Fibroblast of peridontal ligament (primary cell): ENCODE results near the gene PTCD3.

Experiments
- DNase-seq: peaks from one replicate; pipeline ENCODE4 v3.0.0-alpha.2; 2010; ENCODE audit errors: extremely low read depth

The PTCD3 gene

GRCh38 chr2:86143926-86144685 is 38.1 kb downstream of the PTCD3 start:
- no peak for DNase-seq

GRCh38 chr2:86147793-86148192 is 41.8 kb downstream of the PTCD3 start:
- DNase-seq = no peak

DNA sequence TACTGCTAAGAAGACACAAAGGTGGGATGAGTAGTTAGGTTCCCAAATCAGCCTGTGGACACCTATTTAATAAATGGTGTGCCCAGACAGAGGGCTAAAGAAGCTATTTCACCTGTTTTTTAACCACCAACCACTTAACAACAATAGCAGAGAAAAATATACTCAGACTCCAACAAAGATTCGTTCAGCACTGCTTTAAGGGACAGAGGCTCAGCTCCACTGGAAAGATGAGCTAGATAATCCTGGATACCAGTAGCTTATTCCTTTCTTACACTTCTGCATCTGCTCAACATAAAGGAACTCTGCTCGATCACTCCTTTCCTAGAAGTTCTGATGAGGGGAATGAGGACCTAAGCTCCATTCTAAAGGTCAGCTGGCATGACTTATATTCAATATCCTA is 44.5 kb downstream of the PTCD3 start:
- DNase-seq = no peak

DNA sequence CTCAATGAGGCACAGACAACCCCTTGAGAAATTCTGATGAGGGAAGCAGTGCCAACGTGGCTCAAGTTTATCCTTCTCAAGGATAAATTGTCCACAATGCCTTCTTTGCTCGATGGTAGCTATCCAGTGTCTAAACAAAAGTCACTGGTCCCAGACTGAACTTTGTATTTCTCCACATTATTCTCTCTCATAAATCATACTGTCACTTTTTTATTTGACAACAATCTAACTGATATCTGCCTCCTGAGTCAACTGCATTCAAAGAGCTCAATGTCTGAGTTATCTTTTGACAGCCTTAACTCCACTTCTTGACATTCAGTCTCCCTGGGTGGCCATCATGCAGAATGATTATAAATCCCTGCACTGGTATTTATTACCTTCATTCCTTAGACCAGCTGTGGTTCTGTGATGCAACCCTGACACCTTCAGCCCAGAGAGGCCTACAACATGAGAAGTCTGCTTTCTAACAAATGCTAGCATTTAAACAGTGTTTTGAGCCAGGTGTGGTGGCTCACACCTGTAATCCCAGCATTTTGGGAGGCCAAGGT is 51.0 kb downstream of the PTCD3 start:
- no peak for DNase-seq

GRCh38 chr2:86158286-86158685 is 52.3 kb downstream of the PTCD3 start:
- peak; percentile 60 for DNase-seq

DNA sequence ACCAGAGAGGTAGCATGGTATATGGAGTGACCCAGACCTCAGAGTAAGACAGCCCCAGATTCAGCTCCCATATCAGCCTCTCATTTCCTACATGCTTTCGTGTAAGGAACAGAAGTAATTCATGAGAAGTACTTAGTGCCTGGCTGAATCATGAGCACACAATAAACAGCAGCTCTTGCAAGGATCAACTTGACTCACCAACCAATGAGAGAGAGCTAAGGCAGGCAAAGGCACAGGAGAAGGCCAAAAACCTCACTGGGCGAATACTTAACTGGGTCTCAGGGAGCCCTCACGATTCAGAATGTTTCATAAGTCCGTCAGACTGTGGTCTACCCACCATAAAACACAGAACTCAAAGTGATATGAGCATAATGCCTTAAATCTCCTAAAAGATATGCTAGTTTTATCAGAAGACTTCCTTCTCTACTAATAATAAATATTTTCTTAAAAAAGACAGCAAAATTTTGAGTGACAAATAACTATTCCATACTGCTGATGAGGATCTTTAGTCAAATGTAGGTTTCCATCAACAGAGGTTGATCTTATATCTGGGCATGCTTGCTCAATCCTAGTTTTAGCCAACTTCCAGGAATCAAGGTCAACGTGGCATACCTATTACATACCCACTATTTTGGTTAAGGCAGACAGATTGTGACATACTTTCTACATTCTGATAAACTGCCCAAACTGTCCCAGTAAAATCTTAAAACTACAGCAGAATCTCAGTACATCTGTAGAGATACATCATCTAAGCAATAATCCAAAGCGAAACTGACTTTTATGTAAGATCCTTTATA is 54.3 kb downstream of the PTCD3 start:
- DNase-seq = peak; percentile 30

DNA sequence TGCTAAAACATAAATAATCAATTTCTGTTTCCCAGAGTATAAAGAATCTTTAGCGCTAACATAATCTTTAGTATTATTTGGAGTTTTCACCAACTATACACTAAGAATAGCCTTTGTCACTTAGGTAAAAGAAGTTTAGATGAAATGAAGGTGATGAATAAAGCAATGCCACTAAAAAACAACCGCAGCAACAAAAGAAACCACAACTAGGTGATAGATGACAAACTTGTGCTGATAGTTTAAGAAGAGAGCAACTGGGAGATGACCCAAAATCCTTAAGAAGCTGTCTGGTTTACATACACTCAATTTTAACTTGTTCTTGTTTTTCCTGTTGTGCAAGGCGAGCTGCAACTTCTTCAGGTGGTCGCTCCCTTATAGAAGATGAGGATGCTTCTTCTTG is 64.4 kb downstream of the PTCD3 start:
- DNase-seq = no peak

DNA sequence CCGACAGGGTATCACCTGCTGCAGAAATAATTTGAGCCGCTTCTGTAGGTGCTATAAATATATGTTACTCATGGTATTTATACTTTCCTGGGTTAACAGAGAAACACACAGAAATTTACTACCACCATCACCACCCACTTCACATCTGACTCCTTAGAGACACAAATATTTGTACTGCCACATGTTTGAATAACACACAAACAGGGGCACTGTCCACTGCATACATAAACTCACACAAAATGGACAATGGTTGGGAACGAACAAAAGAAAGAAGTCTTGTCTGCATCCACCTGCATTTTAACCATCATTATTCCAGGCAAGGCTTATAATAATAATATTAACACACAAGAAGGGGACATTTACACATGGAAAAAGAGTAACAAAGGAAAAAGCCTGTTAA is 65.3 kb downstream of the PTCD3 start:
- no peak for DNase-seq

DNA sequence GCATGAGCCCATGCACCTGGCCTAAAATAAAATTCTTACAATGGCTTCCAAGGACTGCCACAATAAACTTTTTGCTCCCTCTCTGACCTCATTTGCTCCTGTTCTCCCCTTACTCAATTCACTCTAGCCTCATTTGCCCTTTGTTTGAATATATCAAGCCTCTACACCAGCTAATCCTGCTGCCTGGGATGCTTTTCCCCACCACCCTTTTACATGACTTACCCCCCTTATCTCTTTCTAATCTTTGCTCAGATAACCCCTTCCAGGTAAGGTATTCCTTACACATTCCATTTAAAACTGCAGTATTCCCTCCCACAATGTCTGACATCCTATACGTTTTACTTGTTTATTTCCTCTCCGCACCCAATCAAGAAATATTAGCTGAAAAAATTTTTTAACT is 66.6 kb downstream of the PTCD3 start:
- no peak for DNase-seq

DNA sequence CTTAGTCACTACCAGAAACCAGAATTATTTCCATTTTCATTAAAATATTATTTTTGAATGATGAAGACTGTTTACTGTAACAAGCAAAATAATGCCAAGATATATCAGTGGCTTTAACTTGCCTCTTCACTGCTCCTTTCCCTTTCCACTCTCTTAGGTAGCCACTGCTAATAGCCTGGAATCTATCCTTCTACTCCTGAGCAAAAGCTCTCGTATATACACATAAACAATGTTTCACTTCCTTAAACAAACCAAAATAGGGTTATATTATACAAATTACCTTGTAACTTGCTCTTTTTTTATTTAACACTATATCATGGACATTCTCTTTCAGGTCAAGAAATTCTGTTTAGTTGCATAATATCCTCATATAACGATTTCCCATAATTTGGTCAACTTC is 68.4 kb downstream of the PTCD3 start:
- DNase-seq = no peak

- no peak for DNase-seq
Measured at GRCh38 chr2:86175828-86176227, 69.8 kb downstream of the PTCD3 start.

GRCh38 chr2:86176597-86176996 is 70.6 kb downstream of the PTCD3 start:
- DNase-seq = no peak

DNA sequence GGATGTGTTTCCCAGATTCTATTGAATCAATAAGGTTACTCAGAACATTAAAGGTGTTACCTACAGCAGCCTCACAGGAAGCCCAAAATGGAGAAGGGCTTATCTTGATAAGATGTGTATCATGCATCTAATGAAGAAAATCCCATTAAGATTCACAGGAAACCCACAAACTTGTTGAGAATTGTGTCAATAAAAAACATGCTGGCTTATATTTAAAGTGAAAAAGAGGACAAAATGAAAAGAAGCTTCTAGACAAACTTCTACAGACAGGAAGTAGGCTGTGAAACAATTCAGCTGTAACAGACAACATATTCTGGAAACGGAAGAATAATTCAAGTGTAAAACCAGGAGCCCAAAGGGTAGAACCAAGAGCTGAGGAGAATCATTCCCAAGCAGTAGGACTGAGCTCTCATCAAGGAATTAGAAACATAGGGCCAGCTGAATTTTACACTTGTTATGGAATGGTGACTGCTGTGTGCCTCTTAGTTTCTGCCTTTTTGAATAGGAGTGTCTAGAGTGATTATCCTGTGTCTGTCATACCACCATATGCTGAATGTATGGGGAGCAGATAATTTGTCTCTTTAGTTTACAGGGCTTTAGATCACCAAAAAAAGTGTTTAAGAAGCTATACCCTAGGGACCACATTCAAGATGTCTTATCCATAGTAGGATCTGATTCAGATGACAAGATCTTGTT is 79.6 kb downstream of the PTCD3 start:
- no peak for DNase-seq

DNA sequence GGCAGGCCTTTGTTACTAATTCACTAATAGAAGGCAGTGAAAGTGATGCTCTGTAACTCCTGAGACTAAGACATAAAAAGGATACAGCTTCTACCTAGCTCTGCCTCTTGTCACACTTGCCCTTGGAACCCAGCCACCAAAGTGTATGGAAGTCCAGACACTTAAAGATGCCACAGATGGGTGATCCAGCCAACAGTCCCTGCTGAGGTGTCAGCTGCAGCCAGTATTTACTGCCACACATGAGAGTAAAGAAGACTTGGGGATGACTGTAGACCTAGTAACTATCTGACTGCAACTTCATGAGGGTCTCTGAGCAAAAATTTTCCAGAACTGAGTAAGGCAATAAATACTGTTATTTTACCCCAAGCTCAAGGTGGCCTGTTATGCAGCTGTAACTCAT is 80.4 kb downstream of the PTCD3 start:
- no peak for DNase-seq

GRCh38 chr2:86189782-86190416 is 83.9 kb downstream of the PTCD3 start:
- DNase-seq = no peak
